HCT116 (cell line): ENCODE results near the gene SDK1. TPM values are rescaled to one million over a fixed set of nuclear protein-coding genes. Genes with fewer than 3 reads are reported as not detected.

Experiments
- ATAC-seq: fragments of 200-7000 bp; cut with Tn5 transposase; 2 replicates; pipeline ENCODE4 v1.9.1; 2020; ENCODE audit warnings: mild to moderate bottlenecking, moderate library complexity
- BruUV-seq: library from RNA; stranded (reverse); fragments of 400-500 nt; replicated peaks from 2 replicates; lab custom pipeline; 2021; lab: Mats Ljungman, UMichigan
- CTCF ChIA-PET: fragments of 300-600 bp; sonication (Branson Sonifier 250); formaldehyde crosslinking; loops from one replicate; lab custom pipeline; 2021; ENCODE audit warnings: antibody characterized with exemption; lab: Charles Lee
- POLR2A ChIA-PET: fragments of 300-600, 350-600 bp; sonication (Branson Sonifier 250); formaldehyde crosslinking; loops from one replicate; lab custom pipeline; 2021; ENCODE audit warnings: antibody characterized with exemption; lab: Charles Lee
- RAD21 ChIA-PET, 2 experiments: fragments of 300-600 bp; sonication (Branson Sonifier 250); formaldehyde crosslinking; loops; one replicate each; lab custom pipeline; 2023; ENCODE audit warnings: low total read pairs in 2 of 2; ENCODE audit not compliant: uncharacterized antibody in 2 of 2, unreplicated experiment in 2 of 2, low non-redundant PET in 1 of 2; lab: Charles Lee
- DNase-seq: peaks from one replicate; pipeline ENCODE4 v3.0.0-alpha.2; 2010; ENCODE audit warnings: low read depth, low spot score
- H2AFZ ChIP-seq: fragments of 200-600 bp; shearing (Covaris generic), sonication (generic); 2 replicates; pipeline ENCODE4 v1.6.1; 2017; ENCODE audit warnings: low read depth, mixed run types, mixed read lengths, antibody characterized with exemption, low read length; ENCODE audit not compliant: poor library complexity, severe bottlenecking
- H3K27ac ChIP-seq: 2 replicates; pipeline ENCODE4 v1.5.1; 2012; ENCODE audit warnings: low read depth, low read length
- H3K27me3 ChIP-seq: fragments of 200-600 bp; sonication (generic); 2 replicates; pipeline ENCODE4 v1.6.1; 2016; ENCODE audit warnings: mixed run types, low read length, mixed read lengths; ENCODE audit not compliant: insufficient read depth
- H3K36me3 ChIP-seq, 2 experiments: fragments of 200-500 bp in 1 of 2; fragments of 200-600 bp in 1 of 2; sonication (Bioruptor generic) in 1 of 2; sonication (generic) in 1 of 2; 2 replicates each; pipeline versions ENCODE4 v1.5.1 to v1.6.1; 2014 to 2016; ENCODE audit warnings: low read length in 2 of 2, inconsistent platforms in 1 of 2, mixed read lengths in 1 of 2, mixed run types in 1 of 2; ENCODE audit not compliant: insufficient read depth in 2 of 2, control insufficient read depth in 1 of 2
- H3K4me1 ChIP-seq, 2 experiments: fragments of 200-600 bp in 1 of 2; sonication (generic) in 1 of 2; 2 replicates each; pipeline versions ENCODE4 v1.5.1 to v1.6.1; 2012 to 2017; ENCODE audit warnings: low read length in 2 of 2, inconsistent platforms in 1 of 2, mild to moderate bottlenecking in 1 of 2, mixed read lengths in 1 of 2, mixed run types in 1 of 2, moderate library complexity in 1 of 2; ENCODE audit not compliant: insufficient read depth in 2 of 2, control insufficient read depth in 1 of 2
- H3K4me2 ChIP-seq: fragments of 200-600 bp; sonication (generic); 2 replicates; pipeline ENCODE4 v1.6.1; 2017; ENCODE audit warnings: mixed run types, low read length, mixed read lengths
- H3K4me3 ChIP-seq, 2 experiments: fragments of 200-600 bp in 1 of 2; sonication (generic) in 1 of 2; replicated peaks in 1 of 2; 2 replicates each; pipeline ENCODE4 v1.5.1; 2011 to 2016; ENCODE audit warnings: low read length in 2 of 2, control low read depth in 1 of 2, low read depth in 1 of 2, mild to moderate bottlenecking in 1 of 2, mixed read lengths in 1 of 2, mixed run types in 1 of 2
- H3K79me2 ChIP-seq: fragments of 200-600 bp; sonication (generic); 2 replicates; pipeline ENCODE4 v1.6.1; 2017; ENCODE audit warnings: mild to moderate bottlenecking, mixed run types, low read length, moderate library complexity, mixed read lengths; ENCODE audit not compliant: insufficient read depth
- H3K9ac ChIP-seq: fragments of 200-600 bp; sonication (generic); 2 replicates; pipeline ENCODE4 v1.6.1; 2016; ENCODE audit warnings: low read length, mixed read lengths
- H3K9me2 ChIP-seq: fragments of 200-600 bp; sonication (generic), shearing (Covaris generic); 2 replicates; pipeline ENCODE4 v1.6.1; 2017; ENCODE audit warnings: mixed run types, mild to moderate bottlenecking, moderate library complexity; ENCODE audit not compliant: insufficient read depth
- H3K9me3 ChIP-seq, 2 experiments: fragments of 200-500 bp in 1 of 2; fragments of 200-600 bp in 1 of 2; sonication (Bioruptor generic) in 1 of 2; sonication (generic) in 1 of 2; 2 replicates each; pipeline ENCODE4 v1.6.1; 2014 to 2017; ENCODE audit warnings: low read length in 2 of 2, mixed read lengths in 2 of 2, inconsistent platforms in 1 of 2, low read depth in 1 of 2, mild to moderate bottlenecking in 1 of 2, mixed run types in 1 of 2, moderate library complexity in 1 of 2; ENCODE audit not compliant: control insufficient read depth in 1 of 2, insufficient read depth in 1 of 2
- H4K20me1 ChIP-seq: fragments of 200-600 bp; sonication (generic), shearing (Covaris generic); 2 replicates; pipeline ENCODE4 v1.6.1; 2017; ENCODE audit warnings: mixed run types, mild to moderate bottlenecking, moderate library complexity; ENCODE audit not compliant: insufficient read depth
- CBX3 ChIP-seq: IDR thresholded peaks from 2 replicates; pipeline ENCODE4 v1.6.1; 2012; ENCODE audit warnings: low read depth
- FOSL1 ChIP-seq: IDR thresholded peaks from 2 replicates; pipeline ENCODE4 v1.6.1; 2012; ENCODE audit warnings: low read depth
- POLR2A ChIP-seq: IDR thresholded peaks from 2 replicates; pipeline ENCODE4 v1.7.0; 2011; ENCODE audit warnings: borderline replicate concordance; ENCODE audit not compliant: insufficient read depth, insufficient read length; ENCODE audit errors: extremely low read depth
- SP1 ChIP-seq: IDR thresholded peaks from 2 replicates; pipeline ENCODE4 v1.6.1; 2012; ENCODE audit warnings: low read depth
- SRF ChIP-seq: IDR thresholded peaks from 2 replicates; pipeline ENCODE4 v1.6.1; 2012; ENCODE audit warnings: low read depth
- TCF7L2 ChIP-seq: IDR thresholded peaks from 2 replicates; pipeline ENCODE4 v1.7.0; 2011; ENCODE audit warnings: borderline replicate concordance, inconsistent platforms; ENCODE audit not compliant: insufficient read depth, insufficient read length; ENCODE audit errors: extremely low read depth
- ZBTB33 ChIP-seq: IDR thresholded peaks from 2 replicates; pipeline ENCODE4 v1.6.1; 2011; ENCODE audit warnings: mild to moderate bottlenecking, low read length, moderate library complexity; ENCODE audit not compliant: insufficient replicate concordance; ENCODE audit errors: extremely low read depth
- intact Hi-C: fragments of 100-400 bp; cut with micrococcal nuclease; formaldehyde crosslinking; loops from 2 replicates; pipeline ENCODE4 v1.10.0; 2022
- total RNA-seq: library from RNA; stranded (reverse); gene quantifications from one replicate; pipeline ENCODE4 v1.2.1, GENCODE V29; 2021; ENCODE audit not compliant: unreplicated experiment
- TF ChIP-seq, protein P1 (sequence below), 3 experiments: fragments of 200-600 bp in 1 of 3; sonication (generic) in 1 of 3; IDR thresholded peaks in 2 of 3; conservative IDR thresholded peaks in 1 of 3; 2 replicates each; pipeline ENCODE4 v1.5.1; 2012 to 2017; ENCODE audit warnings: low read depth in 2 of 3, low read length in 2 of 3, antibody characterized with exemption in 1 of 3, borderline replicate concordance in 1 of 3, control low read depth in 1 of 3, mild to moderate bottlenecking in 1 of 3, mixed read lengths in 1 of 3, mixed run types in 1 of 3, moderate library complexity in 1 of 3; ENCODE audit not compliant: insufficient read depth in 1 of 3

SDK1 gene
- total RNA-seq, 1 experiment from 2014 or later, result 0.05 TPM

- no peaks in the 10 kb centered on the region for H3K79me2 ChIP-seq
- H3K9ac ChIP-seq, result no peak overlapping the region
- no peaks in the 10 kb centered on the region for H4K20me1 ChIP-seq
- CTCF ChIA-PET, result no interaction called here
- no peak overlapping the region for H3K4me3 ChIP-seq
- DNase-seq, result no peak
- TF ChIP-seq FOSL1 (no peak), ZBTB33 (no peak), CBX3 (no peak), TCF7L2 (no peak), SP1 (no peak), SRF (no peak), POLR2A (no peak)
- TF ChIP-seq, protein P1, sequence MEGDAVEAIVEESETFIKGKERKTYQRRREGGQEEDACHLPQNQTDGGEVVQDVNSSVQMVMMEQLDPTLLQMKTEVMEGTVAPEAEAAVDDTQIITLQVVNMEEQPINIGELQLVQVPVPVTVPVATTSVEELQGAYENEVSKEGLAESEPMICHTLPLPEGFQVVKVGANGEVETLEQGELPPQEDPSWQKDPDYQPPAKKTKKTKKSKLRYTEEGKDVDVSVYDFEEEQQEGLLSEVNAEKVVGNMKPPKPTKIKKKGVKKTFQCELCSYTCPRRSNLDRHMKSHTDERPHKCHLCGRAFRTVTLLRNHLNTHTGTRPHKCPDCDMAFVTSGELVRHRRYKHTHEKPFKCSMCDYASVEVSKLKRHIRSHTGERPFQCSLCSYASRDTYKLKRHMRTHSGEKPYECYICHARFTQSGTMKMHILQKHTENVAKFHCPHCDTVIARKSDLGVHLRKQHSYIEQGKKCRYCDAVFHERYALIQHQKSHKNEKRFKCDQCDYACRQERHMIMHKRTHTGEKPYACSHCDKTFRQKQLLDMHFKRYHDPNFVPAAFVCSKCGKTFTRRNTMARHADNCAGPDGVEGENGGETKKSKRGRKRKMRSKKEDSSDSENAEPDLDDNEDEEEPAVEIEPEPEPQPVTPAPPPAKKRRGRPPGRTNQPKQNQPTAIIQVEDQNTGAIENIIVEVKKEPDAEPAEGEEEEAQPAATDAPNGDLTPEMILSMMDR (IDR thresholded peaks at IDR 0.05 in 2 of 3, conservative IDR thresholded peaks at IDR 0.05 in 1 of 3; ENCODE audit: borderline replicate concordance in 1 of 3, insufficient read depth in 1 of 3, low read depth in 2 of 3, low read length in 2 of 3), result no peak
- TF ChIP-seq, all 23 proteins: peak for 0
- Histone ChIP-seq H3K27me3 (peaks cover 13% of the 10 kb centered on the region; the same call in 1 of the 2 replicates), H2AFZ (no peak overlapping the region), H3K4me2 (no peak overlapping the region), H3K9me2 (no peaks in the 10 kb centered on the region), H3K9me3 (no peaks in the 10 kb centered on the region), H3K4me1 (peaks cover 0 to 5% of the 10 kb centered on the region in 2 experiments; a peak in 3 of 4 replicates), H3K36me3 (no peaks in the 10 kb centered on the region), H3K27ac (no peak overlapping the region)
- ATAC-seq, result no peak
- ChIA-PET POLR2A (no interaction called here), RAD21 (no interaction called here)
- BruUV-seq, result no TSS peak
- intact Hi-C loops, result loop anchor here (5.0 kb wide), 2 partner anchors 549 to 709 kb away; no protein-coding TSS in a partner anchor
Observed at GRCh38 chr7:3923307-3923918, 622.4 kb downstream of the SDK1 start.
